Astrocyte (in vitro differentiated cells and primary cell): ENCODE results near the gene CENPX. TPM values are rescaled to one million over a fixed set of nuclear protein-coding genes. Genes with fewer than 3 reads are reported as not detected.

Source experiments
- DNase-seq: peaks from one replicate; pipeline ENCODE4 v3.0.0-alpha.2; 2010; ENCODE audit warnings: low read depth
- FAIRE-seq: peaks from 2 replicates; lab custom pipeline; 2011; peaks lifted over from hg19 to GRCh38; lab: Jason Lieb, UNC
- H2AFZ ChIP-seq: 2 replicates; pipeline ENCODE4 v1.6.0; 2012; ENCODE audit warnings: low read depth, low read length, inconsistent platforms
- H3K27ac ChIP-seq: 2 replicates; pipeline ENCODE4 v1.5.1; 2011; ENCODE audit warnings: low read depth, low read length, inconsistent platforms
- H3K27me3 ChIP-seq: 2 replicates; pipeline ENCODE4 v1.6.0; 2011; ENCODE audit warnings: low read length, inconsistent platforms; ENCODE audit not compliant: insufficient read depth
- H3K36me3 ChIP-seq: 2 replicates; pipeline ENCODE4 v1.5.1; 2011; ENCODE audit warnings: low read length, inconsistent platforms; ENCODE audit not compliant: insufficient read depth
- H3K4me1 ChIP-seq: 2 replicates; pipeline ENCODE4 v1.5.1; 2011; ENCODE audit warnings: low read length, inconsistent platforms; ENCODE audit not compliant: insufficient read depth
- H3K4me2 ChIP-seq: 2 replicates; pipeline ENCODE4 v1.6.0; 2012; ENCODE audit warnings: low read length, inconsistent platforms
- H3K4me3 ChIP-seq: 2 replicates; pipeline ENCODE4 v1.5.1; 2011; ENCODE audit warnings: low read depth, mild to moderate bottlenecking, low read length, inconsistent platforms; ENCODE audit not compliant: insufficient read depth
- H3K79me2 ChIP-seq: 2 replicates; pipeline ENCODE4 v1.6.0; 2012; ENCODE audit warnings: mild to moderate bottlenecking, low read length, inconsistent platforms; ENCODE audit not compliant: insufficient read depth
- H3K9ac ChIP-seq: 2 replicates; pipeline ENCODE4 v1.6.0; 2012; ENCODE audit warnings: mild to moderate bottlenecking, low read length, inconsistent platforms
- H3K9me3 ChIP-seq: 2 replicates; pipeline ENCODE4 v1.5.1; 2012; ENCODE audit warnings: low read depth, mild to moderate bottlenecking, low read length, inconsistent platforms; ENCODE audit not compliant: insufficient read depth
- H4K20me1 ChIP-seq: 2 replicates; pipeline ENCODE4 v1.6.0; 2012; ENCODE audit warnings: low read length, inconsistent platforms; ENCODE audit not compliant: insufficient read depth
- H3K27ac Mint-ChIP-seq: one replicate; pipeline ENCODE4 v1.8.0; 2021; ENCODE audit warnings: mild to moderate bottlenecking, mixed read lengths; ENCODE audit not compliant: unreplicated experiment
- H3K27me3 Mint-ChIP-seq: one replicate; pipeline ENCODE4 v1.8.0; 2021; ENCODE audit warnings: low read depth, mixed read lengths; ENCODE audit not compliant: unreplicated experiment
- H3K36me3 Mint-ChIP-seq: one replicate; pipeline ENCODE4 v1.8.0; 2021; ENCODE audit warnings: low read depth, mixed read lengths; ENCODE audit not compliant: unreplicated experiment
- H3K4me1 Mint-ChIP-seq: one replicate; pipeline ENCODE4 v1.8.0; 2021; ENCODE audit warnings: low read depth, mixed read lengths; ENCODE audit not compliant: unreplicated experiment
- H3K4me3 Mint-ChIP-seq: one replicate; pipeline ENCODE4 v1.8.0; 2021; ENCODE audit warnings: mild to moderate bottlenecking, moderate library complexity, mixed read lengths; ENCODE audit not compliant: unreplicated experiment
- H3K9me3 Mint-ChIP-seq: one replicate; pipeline ENCODE4 v1.8.0; 2021; ENCODE audit warnings: mild to moderate bottlenecking, mixed read lengths; ENCODE audit not compliant: unreplicated experiment
- CTCF ChIP-seq: IDR thresholded peaks from 2 replicates; pipeline ENCODE4 v1.5.1; 2011; ENCODE audit warnings: low read depth, mild to moderate bottlenecking, inconsistent platforms, low read length, moderate library complexity; ENCODE audit not compliant: insufficient read depth
- EZH2 ChIP-seq: IDR thresholded peaks from 2 replicates; pipeline ENCODE4 v1.6.1; 2012; ENCODE audit warnings: mild to moderate bottlenecking, low read length, inconsistent platforms; ENCODE audit not compliant: insufficient read depth
- total RNA-seq: library from RNA; stranded (reverse); gene quantifications from 2 replicates; pipeline ENCODE4 v1.2.1, GENCODE V29; 2021

The CENPX gene
- total RNA-seq, 1 donor from 2014 or later: 26.7 TPM

- Histone ChIP-seq H3K4me2 (peak overlapping the region; percentile 28), H2AFZ (no peak overlapping the region), H3K9ac (no peak overlapping the region), H3K79me2 (no peaks in the 10 kb centered on the region), H3K4me3 (no peak overlapping the region), H3K27me3 (no peaks in the 10 kb centered on the region), H3K36me3 (no peaks in the 10 kb centered on the region), H3K4me1 (peaks cover 46% of the 10 kb centered on the region), H3K27ac (no peak overlapping the region), H4K20me1 (peaks cover 13% of the 10 kb centered on the region), H3K9me3 (no peaks in the 10 kb centered on the region)
- H3K27me3 Mint-ChIP-seq: no peaks in the 10 kb centered on the region
- H3K36me3 Mint-ChIP-seq: no peaks in the 10 kb centered on the region
- H3K9me3 Mint-ChIP-seq: no peaks in the 10 kb centered on the region
- peak overlapping the region; percentile 47 for H3K27ac Mint-ChIP-seq
- peaks cover 18% of the 10 kb centered on the region for H3K4me1 Mint-ChIP-seq
- no peak for DNase-seq
- no peak for FAIRE-seq
- H3K4me3 Mint-ChIP-seq: peak overlapping the region; percentile 76
- TF ChIP-seq CTCF (no peak), EZH2 (no peak)
Observed at GRCh38 chr17:82005701-82006348, 16.9 kb downstream of the CENPX start.

- Histone ChIP-seq H3K79me2 (no peaks in the 10 kb centered on the region), H3K4me2 (peak overlapping the region; percentile 69), H3K9me3 (no peaks in the 10 kb centered on the region), H3K4me3 (no peak overlapping the region), H3K36me3 (no peaks in the 10 kb centered on the region), H4K20me1 (peaks cover 20% of the 10 kb centered on the region), H3K4me1 (peaks cover 46% of the 10 kb centered on the region), H2AFZ (no peak overlapping the region), H3K9ac (peak overlapping the region; percentile 42), H3K27ac (peak overlapping the region; percentile 57), H3K27me3 (no peaks in the 10 kb centered on the region)
- H3K9me3 Mint-ChIP-seq: no peaks in the 10 kb centered on the region
- H3K4me1 Mint-ChIP-seq: peaks cover 20% of the 10 kb centered on the region
- H3K27ac Mint-ChIP-seq: peak overlapping the region; percentile 26
- H3K4me3 Mint-ChIP-seq: no peak overlapping the region
- DNase-seq (no peak), FAIRE-seq (no peak)
- H3K36me3 Mint-ChIP-seq: no peaks in the 10 kb centered on the region
- TF ChIP-seq CTCF: no peak
- TF ChIP-seq EZH2: no peak
- H3K27me3 Mint-ChIP-seq: no peaks in the 10 kb centered on the region
Observed at GRCh38 chr17:82004517-82005455, 17.9 kb downstream of the CENPX start.
